Measurements from ENCODE around the gene CD248. TPM values are rescaled to one million over a fixed set of nuclear protein-coding genes. Genes with fewer than 3 reads are reported as not detected.
A peak's percentile ranks its signal among the peaks of the same experiment; 100 is the strongest.

CD248 gene
- total RNA-seq, 1 donor from 2014 or later = 0.91 TPM

DNA sequence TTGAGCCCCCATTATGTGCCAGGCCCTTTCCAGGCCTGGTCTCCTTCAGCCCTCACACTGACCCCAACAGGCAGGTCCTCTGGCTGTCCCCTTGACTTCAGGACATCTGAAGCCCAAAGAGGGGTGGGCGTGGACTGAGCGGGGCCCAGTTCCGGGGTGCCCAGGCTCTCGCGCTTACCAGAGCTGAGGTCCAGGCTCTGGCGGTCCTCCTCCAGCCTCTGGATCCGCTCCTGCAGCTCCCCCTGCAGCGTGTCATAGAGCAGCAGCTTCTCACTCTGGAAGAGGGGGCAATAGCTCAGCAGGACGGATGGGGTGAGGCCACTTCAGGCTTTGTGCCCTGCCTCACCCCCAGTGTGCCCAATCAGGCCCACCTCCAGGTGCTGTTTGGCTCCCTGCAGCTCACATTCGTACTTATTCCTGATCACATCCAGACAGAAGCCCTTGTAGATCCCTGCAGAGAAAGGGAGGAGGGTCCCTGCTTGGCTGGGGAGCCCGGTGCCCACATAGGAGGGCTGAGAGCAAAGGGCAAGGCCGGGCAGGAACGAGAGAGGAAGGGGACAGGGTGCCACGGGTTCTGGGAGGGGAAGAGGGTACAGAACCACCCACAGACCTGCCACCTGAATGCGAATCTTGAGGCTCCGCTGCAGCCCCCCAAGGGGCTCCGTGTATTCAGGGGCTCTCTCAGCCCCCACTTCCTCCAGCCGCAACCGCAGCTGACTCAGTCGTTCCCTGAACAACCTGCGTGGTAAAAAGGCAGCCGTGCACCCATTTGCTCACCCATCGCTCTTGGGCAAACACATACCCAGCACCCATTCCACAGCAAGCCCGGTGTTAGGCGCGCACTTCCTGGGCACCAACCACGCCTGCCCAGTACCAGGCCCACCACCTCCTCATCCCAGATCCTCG is 24.0 kb upstream of the CD248 start:
- DNase-seq (ENCODE audit: low spot score) (no peak), ATAC-seq (no peak)

- DNase-seq (ENCODE audit: low spot score) = no peak
- no peak for ATAC-seq
Measured at GRCh38 chr11:66339686-66340483, 23.0 kb upstream of the CD248 start.

GRCh38 chr11:66339162-66339675 is 22.4 kb upstream of the CD248 start:
- ATAC-seq (no peak), DNase-seq (ENCODE audit: low spot score) (no peak)

GRCh38 chr11:66338276-66339161 is 21.7 kb upstream of the CD248 start:
- ATAC-seq = no peak
- DNase-seq (ENCODE audit: low spot score) = no peak

GRCh38 chr11:66337103-66337899 is 20.5 kb upstream of the CD248 start:
- ATAC-seq = no peak
- DNase-seq (ENCODE audit: low spot score) = no peak

- no peak for DNase-seq (ENCODE audit: low spot score)
- peak; percentile 75 for ATAC-seq
Measured at GRCh38 chr11:66336234-66337102, 19.6 kb upstream of the CD248 start, which contains the start of gene RIN1. Gene RIN1 (minus strand): TSS chr11:66336434. CDS start chr11:66336402, 32 bp downstream.

GRCh38 chr11:66335531-66336233 is 18.8 kb upstream of the CD248 start:
- DNase-seq (ENCODE audit: low spot score) (no peak), ATAC-seq (peak; percentile 23)

GRCh38 chr11:66334605-66335442 is 18.0 kb upstream of the CD248 start:
- DNase-seq (ENCODE audit: low spot score) (no peak), ATAC-seq (no peak)

GRCh38 chr11:66333896-66334604 is 17.2 kb upstream of the CD248 start:
- DNase-seq (ENCODE audit: low spot score) = no peak

GRCh38 chr11:66333220-66333877 is 16.5 kb upstream of the CD248 start:
- ATAC-seq = no peak

More at GRCh38 chr11:66333896-66334604, 17.2 kb upstream of the CD248 start:
- ATAC-seq = no peak

DNA sequence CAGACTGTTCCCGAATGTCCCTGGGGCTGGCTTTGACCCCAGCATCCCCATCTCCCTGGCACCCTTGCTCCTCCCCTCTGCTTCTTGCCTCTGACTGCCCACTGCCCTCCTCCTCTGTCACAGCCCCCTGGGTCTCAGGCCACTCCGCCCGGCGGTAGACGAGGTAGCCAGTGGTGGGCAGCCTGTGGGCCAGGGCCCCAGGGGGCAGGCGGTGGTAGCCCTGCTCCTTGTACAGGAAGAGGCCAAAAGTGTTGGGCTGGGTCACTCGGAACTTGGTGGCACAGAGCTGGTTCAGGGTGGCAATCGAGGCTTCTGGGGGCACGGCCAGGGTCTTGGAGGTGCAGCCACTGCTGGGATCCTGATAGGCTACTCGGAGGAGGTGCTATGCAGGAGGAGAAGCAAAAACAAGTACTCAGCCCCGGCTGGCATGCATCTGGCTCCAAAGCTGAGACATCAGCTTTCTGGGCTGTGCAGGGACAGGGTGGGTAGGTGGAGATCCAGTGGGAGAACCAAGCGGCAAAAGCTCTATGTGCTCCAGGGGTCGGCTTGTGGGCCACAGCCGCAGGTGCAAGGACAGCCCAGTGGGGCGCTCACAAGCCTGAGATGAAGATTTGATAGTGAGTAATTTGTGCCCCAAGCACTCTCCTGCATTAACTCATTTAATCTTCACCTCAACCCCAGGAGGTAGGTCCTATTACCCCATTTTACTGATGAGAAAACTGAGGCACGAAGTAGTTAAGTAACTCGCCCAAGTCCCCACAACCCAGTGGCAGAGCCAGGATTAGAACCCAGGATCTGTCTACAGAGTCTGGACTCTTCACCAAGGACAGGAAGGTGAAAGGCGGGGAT is 15.8 kb upstream of the CD248 start:
- no peak for DNase-seq (ENCODE audit: low spot score)
- no peak for ATAC-seq

More at GRCh38 chr11:66333220-66333877, 16.5 kb upstream of the CD248 start:
- DNase-seq (ENCODE audit: low spot score) = no peak

DNA sequence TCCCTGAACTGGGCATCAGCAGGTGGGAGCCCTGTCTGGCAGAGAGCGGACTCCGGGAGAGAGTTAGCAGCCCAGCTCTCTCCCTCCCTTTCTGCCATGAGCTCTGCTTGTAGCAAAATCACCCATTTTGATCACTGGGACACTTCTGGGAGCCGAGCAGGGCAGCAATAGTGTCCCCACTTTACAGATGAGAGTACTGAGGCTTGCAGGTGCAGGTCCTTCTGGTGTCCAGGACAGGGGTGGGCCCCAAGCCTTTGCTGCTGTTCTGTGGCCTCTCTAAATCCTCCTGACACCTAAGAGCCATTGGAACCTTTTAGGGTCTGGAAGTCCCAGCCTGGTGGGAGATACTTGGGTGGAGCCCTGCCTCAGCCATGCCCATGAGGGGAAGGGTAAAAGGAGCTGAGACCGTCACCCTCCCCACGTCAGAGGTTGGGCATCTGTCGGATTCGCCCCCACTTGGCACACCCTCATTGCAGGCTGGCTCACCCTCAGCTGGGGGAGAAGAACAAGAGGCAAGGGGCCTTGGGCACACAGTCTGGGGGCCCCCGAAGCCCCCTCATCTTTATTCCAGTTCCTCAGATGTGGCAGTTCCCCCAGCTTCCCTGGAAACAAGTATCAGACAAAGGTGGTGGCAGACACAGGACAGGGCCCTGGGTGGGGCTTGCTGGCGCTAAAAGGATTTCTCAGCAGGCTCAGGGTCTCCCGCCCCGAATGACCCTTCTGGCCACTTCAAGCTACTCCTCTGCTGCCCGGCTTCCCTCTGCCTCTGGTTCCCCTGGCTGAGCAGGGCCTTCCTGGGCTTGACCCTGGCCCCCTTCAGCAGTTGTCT is 14.9 kb upstream of the CD248 start:
- ATAC-seq (no peak), DNase-seq (ENCODE audit: low spot score) (no peak)

DNA sequence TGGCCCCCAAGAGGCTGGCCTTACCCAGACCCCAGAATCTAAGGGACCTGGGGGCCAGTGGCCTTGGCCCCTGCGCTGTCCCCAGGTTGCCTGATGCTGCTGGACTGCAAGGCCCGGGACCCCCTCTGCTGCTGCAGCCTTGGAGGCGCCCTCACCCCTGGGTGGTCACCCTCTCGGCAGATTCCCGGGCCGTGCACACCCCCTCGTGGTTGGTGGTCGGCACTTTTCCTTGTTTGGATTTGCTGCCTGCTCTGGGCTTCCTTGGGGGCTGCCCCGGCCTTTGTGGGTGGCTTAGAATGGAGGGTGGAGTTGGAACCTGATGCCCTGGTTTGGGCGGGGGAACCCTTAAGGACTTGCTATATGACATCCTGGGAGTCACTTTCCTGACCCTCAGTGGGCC is 14.1 kb upstream of the CD248 start:
- ATAC-seq (no peak), DNase-seq (ENCODE audit: low spot score) (no peak)

GRCh38 chr11:66329165-66329673 is 12.4 kb upstream of the CD248 start:
- DNase-seq (ENCODE audit: low spot score) (no peak), ATAC-seq (no peak)

Data from left lobe of liver (tissue), 2 donors.